A204.1 (cell line): ENCODE results near the gene FAM171A1.
"Not testable (repeated sequence)": the region's sequence is repeated elsewhere in the genome, so short reads cannot be mapped to it uniquely, and the experiment has no call there.

Source experiments
- FAIRE-seq: peaks from 2 replicates; lab custom pipeline; 2012; peaks lifted over from hg19 to GRCh38; lab: Jason Lieb, UNC

FAM171A1 gene

DNA sequence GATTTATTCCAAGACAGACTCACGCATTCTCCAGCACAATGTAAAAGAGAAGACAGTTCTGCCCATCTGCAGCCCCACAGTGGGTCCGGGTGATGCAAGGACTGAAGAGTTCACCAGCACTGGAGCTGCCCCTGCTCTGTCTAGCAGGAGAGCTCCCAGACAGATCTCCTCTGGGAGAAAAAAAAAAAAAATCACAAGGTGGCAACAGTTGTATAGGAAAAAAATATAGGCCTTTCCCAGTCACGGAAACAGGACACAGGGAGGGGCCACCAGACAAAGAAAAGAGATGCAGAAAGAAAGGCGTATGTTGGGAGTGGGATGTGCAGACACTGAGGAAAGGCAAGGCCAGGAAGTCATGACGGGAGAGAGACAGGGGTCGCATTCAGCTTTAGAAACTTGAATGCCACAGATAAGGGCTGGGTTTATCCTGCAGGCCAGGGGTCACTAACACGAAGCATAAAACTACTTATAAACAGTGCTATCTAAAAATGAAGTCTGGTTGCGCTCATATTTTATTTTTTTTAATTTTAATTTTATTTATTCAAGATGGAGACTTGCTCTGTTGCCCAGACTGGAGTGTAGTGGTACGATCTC, 54.1 kb downstream of the FAM171A1 start:
- FAIRE-seq: no peak

DNA sequence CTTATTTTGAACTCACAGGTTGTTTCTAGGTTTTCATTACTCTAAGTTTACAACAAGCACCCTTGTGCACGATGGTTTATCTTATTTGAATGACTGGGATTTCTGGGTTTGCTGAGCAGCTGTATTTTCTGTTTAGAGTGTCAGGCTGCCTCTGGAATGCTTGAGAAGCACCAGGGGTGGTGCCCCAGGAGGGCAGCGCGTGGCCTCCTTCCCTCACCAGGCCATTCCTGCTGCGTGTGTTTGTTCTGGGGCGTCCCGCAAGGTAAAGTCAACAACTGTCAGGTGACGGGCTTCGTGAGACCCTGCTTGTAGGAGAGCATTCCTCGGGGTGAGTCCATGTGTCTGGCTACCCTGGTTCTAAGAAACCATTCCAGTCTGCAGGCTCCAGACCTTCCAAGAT, 54.9 kb downstream of the FAM171A1 start:
- no peak for FAIRE-seq

DNA sequence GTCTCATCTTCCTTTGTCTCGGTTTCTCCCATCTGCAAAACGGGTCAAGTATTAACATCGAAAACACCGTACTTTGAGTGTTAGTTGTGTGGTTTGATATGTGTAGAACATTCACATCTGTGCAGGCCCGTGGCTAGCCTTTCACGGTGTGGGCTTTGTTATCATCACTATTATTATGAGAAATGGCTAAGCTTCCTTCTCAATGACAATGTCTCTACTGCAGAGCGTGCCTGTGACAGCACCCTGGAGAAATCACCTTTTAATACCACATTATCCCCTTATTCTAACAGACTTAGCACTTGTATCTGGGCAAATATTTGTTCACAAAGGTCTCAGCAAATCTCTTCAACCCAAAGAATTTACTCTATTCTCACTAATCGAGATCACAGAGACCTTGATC, 55.8 kb downstream of the FAM171A1 start:
- FAIRE-seq: no peak

DNA sequence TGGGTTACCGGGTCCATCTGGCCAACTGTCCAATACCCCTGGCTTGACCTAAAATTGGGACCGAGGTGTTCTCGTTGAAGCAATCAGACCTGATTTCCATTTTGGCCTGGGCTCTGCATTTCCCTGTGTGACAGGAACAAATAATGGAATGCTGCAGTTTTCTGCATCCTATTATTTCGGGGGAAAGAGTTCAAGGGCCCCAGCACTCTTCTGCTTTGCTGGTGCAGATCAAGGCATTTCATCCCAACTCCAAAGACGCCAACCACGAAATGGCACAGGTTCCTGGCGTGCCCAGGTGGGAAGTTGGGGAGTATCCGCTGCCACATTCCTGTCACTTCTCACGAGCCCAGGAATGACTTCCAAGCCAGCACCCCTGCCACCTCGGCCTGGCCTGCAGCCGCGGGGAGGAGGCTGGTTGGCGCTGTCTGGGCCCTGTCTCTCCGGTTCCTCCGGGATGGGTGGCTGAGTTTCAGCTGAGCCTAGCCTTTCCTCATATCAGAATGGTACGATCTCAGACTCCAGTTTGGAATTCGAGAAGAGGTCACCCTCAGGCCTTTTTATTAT, 56.5 kb downstream of the FAM171A1 start:
- no peak for FAIRE-seq

DNA sequence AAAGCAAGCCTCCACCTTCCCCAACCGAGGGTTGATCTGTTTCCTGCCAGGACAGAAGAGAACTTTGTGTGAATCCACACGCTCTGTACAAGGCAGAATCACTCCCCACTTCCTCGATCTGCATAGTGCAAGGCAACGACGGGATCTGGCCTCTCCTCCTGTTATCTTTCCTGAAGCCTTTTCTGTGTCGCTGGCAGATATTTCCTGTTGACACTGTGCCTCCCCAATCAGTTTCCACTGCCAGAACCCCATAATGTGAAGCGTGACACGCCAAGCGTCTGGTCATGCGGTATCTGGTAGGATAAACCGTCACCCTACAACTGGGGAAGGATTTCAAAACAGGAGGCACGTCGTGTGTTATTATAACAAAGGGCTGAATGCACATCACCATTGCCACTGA, 57.2 kb downstream of the FAM171A1 start:
- no peak for FAIRE-seq

DNA sequence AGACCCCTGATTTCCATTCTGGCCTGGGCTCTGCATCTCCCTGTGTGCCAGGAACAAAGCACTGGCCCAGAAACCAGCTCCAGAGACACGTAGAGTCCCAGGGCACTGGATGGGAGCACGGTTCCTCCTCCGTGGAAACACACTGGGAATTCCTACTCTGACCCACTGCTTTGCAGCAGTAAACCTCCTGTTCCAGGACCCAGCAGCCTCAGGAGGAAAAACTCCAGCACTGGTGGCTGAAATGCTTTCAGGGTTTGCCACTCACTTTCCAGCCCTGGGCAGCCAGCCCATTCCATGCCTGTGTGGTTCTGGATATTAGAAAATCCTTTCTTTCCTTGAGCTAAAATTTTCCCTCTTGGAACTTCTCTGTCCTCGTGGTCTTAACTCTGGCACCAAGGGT, 58.0 kb downstream of the FAM171A1 start:
- no peak for FAIRE-seq

DNA sequence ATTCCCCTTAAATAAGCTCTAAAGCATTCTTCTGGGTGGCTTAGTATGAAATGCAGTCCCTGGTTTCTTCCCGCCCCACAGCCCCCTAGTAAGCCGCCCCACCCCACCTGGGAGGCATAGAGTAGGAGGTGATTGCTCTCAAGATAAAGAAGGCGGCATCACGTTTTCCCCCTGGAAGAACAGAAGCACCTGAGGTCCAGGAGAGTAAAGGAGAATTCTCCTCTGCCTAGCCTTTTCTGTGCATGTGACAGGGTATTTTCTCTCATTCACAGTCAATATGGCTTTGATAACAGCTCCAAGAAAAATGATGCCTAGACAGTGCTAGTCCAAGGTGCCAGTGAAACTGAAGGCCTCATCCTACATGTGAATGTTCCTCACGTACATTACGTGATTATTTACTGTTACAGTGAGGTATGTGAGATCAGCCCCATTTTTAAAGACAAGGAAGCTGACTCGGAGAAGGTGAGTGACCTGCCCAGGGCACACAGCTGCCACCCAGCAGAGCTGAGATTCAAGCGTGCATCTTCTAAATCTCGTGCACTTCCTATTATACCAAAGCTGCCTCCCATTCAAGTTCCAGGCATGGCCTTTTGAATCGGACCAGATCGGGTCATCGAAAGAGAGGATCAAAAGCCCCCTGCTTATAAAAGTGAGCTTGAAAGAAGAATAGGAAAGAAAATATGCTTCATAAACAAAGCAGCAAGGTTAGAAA, 59.4 kb downstream of the FAM171A1 start:
- no peak for FAIRE-seq

DNA sequence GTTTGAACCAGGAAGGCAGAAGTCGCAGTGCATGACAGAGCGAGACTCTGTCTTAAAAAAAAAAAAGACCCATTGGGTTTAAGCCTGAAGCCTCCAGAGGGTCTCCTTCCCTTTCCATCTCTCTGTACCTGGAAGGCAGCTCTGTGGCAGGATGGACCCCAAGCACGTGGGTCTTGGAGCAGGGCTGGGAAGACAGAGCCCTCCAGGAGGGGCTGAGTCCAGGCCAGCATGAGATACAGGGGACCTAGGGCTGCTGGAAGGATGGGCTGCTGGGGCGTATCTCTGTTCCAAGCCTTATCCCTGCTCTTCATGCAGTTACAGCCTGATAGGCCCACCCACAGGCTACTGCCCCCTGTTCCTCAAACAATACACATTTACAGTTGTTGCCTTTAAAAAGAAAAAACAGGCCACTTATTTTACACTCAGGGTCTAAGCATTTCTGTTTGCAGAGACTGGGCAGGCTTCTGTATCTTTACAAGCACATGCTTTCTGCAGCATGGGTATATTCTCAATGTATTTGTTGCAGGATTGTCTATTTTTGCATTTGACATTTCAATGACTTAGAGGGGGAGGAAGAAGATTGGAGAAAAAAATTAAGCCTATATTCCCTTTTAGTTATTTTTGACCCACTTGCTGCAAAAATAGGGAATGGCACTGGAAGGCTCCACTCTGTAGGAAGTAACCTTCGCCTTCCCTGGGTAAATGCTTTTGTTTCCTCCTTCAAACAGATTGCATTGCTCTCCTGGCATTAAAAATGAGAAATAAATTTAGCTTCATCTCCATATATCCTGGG, 60.1 kb downstream of the FAM171A1 start:
- no peak for FAIRE-seq

DNA sequence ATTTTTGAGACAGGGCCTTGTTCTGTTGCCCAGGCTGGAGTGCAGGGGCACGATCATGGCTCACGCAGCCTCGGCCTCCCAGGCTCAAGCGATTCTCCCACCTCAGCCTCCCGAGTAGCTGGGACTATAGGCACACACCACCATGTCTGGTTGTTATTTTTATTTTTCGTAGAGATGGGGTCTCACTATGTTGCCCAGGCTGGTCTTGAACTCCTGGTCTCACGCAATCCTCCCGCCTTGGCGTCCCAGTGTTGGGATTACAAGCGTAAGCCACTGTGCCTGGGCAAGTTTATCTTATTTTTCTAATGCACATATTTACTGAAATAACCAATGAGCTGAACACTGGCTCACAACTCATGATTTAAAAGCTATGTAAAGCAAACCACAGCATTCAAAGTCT, 61.9 kb downstream of the FAM171A1 start:
- no peak for FAIRE-seq

DNA sequence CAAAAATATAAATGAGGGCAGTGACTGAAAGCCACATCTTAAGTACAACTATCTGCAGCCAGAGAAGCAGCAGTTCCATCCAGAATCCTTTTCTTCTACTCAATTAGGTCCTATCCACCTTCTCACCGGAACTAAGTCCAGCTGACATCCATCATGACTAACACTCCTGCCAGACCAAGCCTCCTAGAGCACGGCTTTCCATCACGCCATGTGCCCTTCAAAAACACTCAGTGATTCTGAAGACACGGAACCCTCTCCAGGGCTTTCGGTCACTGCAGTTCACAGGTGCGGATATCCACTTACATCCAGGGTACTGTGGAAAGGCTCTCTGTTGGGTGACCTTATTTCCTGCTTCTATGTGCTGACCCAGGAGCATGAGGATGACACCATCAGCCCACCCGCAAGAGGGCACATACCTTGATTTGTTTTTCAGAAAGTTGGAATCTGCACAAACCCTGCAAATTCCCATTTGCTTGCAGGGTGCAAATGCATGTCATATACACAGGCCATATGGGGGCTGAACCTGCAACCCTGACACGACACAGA, 64.3 kb downstream of the FAM171A1 start:
- no peak for FAIRE-seq

DNA sequence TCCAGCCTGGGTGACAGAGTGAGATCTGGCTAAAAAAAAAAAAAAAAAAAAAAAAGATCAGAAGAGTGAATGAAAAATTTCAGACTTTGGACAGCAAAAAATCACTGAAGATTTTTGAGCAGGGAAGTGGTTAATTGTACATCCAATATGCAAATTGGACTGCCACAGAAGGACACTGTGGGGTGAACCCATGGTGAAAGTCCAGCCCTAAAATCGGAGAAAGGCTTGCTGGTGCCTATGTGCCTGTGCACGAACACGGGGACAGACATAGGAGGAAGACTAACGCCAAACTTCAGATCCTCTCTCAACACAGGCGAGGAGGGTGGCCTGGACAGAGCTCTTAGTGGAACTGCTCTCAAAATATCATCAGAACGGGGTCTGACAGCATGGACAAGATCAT, 65.5 kb downstream of the FAM171A1 start:
- no peak for FAIRE-seq

DNA sequence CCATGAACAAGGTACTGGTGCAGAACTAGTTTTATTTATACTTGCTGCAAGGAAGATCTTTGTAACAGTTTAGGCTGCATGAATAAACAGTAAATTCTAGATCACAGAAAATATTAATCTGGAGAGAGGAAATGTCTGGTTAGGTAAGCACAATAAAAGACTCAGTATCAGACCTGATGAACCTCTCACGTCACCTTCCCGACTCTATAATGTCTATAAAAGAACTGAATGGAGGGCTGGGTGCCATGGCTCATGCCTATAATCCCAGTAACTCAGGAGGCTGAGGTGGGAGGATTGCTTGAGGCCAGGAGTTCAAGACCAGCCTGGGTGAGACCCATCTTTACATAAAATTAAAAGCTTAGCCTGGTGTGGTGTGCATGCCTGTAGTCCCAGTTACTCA, 65.9 kb downstream of the FAM171A1 start:
- no peak for FAIRE-seq

DNA sequence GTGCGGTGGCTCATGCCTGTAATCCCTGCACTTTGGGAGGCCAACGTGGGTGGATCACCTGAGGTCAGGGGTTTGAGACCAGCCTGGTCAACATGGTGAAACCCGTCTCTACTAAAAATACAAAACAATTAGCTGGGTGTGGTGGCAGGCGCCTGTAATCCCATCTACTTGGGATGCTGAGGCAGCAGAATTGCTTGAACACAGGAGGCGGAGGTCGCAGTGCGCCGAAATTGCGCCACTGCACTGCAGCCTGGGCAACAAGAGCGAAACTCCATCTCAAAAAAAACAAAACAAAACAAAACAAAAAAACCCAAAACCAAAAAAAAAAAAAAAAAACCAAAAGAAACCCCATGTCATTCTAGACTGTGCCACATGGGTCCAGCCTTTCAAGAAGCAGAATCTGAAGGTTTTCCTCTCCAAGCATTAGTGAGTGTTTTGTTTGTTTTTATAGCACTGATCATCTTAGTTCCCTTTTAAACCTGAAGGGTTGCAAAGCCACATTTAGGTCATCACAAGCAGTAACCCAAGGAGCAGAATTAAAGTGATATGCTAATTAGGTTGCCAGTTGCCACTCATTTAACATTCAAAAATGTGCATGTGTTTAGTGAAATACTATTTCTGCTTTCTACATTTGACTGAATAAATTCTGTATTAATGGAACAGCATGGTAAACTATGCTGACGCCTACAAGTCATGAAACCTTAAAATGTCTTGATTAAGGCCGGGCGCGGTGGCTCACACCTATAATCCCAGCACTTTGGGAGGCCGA, 68.7 kb downstream of the FAM171A1 start:
- FAIRE-seq: not testable (repeated sequence)

DNA sequence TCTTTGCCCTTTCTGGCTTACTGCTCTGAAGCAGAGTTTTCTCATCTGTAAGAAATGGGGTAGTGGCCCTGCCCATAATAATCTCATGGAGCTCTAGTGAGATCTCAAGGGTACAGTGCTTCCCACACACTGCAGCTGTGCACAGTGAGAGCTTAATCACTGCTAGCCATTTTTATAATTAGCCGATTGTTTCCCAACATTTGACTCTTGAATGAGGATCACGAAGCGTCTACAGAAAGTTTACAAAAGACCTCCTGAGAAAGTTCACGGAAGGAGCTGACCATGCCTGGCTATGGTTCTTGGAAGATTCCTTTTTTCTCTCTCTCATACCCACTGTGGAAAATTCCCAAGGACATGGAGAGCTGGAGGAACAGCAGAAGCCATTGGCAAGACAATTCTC, 70.4 kb downstream of the FAM171A1 start:
- no peak for FAIRE-seq

DNA sequence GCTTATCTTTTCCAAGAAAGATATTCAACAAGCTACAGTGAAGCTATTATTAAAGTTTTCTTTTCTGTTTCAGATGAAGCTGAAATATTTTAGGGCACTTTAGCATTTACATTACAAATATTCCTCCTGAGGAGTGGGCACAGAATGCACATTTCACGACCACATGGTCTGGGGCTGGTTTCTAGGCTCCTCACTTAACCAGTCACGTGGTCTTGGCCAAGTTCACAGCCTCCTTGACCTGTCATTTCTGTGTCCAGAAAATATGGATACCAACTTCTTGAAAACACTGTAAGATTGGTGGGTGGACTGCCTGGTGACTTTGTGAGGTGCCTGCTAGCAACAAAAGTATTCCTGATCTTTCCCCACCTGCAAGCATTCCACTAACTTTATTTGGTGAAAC, 70.9 kb downstream of the FAM171A1 start:
- FAIRE-seq: no peak

DNA sequence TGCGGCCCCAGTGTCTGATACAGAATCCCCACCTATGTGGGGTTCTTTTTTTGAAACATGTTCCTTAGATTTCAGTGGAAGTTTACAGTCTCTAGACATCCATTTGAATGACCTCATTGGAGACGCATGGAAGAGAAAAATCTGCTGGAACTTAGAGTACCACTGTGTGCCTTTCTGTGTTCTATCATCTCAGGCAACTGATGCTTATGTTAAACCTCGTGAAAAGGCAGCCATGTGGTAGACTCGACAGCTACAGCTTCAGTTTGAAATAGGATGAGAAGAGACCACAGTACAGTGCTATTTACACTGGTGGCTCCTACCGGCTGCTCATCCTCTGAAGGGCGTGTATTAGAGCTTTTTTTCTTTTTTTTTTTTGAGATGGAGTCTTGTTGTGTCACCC, 74.4 kb downstream of the FAM171A1 start:
- no peak for FAIRE-seq

DNA sequence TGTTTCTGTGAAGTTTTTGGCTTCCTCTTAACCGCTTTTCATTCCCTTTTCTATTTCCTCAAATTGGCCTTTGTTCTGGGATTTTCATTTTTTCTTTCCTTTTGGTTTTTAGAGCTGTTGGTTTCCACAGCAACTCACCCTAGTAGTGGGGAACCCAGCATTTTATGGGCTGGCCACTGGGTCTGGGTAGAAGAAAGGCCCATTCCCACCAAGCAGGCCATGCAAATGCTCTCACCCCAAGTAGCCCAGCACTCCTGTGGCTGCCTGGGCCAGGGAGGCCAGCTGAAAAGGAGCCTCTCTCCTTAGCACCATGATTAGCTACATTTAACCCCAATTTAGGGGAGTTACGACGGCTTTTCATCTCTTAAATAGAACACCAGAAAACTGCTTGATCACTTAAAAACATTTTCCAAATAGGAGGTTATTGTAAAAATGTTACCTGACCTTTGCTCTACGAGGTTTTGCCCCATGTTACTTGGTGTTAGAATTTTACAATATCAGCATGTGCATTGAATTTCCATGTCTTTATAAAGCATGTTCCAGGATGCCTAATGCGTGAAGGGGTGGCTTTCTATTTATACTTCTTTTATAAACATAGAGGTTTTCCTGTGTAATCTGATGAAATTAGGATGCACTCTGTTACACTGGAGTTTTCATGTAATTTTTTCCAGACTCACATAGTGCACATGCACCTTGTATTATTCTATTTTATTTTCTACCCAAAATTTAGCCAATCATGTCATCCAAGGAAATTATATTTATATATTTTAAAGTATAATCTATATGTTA, 75.4 kb downstream of the FAM171A1 start:
- FAIRE-seq: no peak

DNA sequence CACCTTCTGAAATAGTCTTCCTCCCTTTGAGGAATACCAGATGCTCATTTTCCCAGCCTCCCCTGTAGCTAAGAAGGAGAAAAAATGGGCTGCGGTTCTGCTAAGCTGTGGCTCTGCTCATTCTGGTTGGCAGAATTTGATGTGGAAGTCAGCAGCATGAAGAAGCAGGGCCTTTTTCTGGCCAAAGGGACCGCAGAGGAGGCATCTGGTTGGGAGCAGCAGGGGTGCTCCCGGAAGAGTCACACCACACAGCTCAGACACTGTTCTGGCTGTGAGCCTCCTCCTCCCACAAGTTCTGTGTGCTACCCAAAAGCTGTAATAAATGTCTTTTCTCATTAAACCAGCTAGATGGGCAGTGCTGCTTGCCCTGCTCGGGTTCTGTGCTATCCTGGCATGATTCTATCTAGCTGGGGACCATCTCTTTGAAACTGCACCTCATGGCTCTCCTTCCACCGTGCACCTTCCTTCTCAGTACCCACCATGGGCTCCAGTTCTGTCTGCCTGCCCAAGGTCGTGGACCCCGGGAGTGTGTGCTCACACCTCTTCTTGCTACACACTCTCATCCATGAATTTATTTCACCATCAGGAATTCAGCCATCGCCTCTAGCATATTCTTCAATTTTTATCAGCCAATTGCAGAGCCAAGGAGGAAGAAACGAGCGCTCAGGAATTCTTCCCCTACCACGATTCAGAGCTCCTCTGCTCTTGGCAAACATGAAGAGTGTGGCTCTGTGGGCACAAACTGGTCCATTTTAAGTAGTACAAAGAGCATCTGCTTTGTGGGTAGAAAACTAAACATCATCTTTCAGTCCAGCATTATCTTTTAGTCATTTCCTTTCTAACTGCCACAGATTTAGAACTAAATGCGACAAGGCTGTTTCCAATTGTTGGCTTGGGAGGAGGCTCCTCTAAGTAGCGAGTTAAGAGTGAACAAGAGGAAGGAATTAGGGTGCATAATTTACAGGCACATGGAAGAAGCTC, 76.9 kb downstream of the FAM171A1 start:
- no peak for FAIRE-seq

DNA sequence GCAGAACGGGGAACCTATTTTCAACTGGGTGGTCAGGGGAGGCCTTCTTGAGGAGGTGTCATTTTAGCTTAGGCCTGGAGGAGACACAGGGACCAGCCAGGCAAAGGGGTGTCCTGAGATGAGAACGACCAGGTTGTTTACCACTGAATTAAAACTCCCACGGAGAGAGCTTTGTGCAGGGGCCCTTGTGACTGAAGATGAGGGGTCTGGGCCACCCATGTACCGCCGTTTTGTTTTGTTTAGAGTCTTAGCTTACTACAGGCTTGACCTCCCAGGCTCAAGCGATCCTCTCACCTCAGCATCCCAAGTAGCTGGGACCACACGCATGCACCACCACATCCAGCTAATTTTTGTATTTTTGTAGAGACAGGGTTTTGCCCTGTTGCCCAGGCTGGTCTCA, 80.4 kb downstream of the FAM171A1 start:
- no peak for FAIRE-seq

DNA sequence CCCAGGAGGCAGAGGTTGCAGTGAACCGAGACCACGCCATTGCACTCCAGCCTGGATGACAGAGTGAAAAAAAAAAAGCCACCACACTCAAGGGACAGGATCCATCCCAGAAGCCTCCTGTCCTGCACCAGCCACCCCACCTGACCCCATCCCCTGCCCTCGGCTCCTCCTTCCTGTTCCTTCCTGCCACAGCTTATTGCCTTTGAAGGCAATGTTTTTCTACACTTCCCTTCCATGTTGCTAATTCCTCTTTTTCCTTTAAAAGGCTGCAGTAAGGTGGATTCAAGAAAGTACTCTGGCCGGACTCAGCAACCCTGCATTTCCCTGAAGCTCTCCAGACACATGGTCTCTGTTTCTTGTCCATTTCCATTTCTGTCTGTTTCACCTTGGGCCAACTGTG, 80.9 kb downstream of the FAM171A1 start:
- no peak for FAIRE-seq
